ENCODE data around the gene TMEM271.

Gene TMEM271

DNA sequence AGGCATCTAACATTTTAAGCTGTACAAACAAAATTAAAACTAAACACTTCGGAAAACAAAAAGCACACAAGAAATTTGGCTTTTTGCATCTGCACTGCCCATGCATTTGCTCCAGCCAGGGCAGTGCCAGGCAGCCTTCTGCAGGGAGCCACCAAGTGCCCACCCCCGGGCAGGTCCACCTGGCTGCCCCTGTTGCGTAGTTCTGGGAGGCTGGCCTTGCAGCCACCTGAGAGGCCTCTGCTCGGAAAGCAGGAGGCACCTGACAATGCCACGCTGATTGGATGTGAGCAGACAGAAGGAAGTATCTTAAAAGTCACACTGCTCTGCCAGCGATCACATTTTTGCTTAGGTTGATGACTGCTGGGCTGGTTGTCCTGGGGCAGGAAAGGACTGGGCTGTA is 3.5 kb downstream of the TMEM271 start:
- TF ChIP-seq, protein P1, sequence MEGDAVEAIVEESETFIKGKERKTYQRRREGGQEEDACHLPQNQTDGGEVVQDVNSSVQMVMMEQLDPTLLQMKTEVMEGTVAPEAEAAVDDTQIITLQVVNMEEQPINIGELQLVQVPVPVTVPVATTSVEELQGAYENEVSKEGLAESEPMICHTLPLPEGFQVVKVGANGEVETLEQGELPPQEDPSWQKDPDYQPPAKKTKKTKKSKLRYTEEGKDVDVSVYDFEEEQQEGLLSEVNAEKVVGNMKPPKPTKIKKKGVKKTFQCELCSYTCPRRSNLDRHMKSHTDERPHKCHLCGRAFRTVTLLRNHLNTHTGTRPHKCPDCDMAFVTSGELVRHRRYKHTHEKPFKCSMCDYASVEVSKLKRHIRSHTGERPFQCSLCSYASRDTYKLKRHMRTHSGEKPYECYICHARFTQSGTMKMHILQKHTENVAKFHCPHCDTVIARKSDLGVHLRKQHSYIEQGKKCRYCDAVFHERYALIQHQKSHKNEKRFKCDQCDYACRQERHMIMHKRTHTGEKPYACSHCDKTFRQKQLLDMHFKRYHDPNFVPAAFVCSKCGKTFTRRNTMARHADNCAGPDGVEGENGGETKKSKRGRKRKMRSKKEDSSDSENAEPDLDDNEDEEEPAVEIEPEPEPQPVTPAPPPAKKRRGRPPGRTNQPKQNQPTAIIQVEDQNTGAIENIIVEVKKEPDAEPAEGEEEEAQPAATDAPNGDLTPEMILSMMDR (IDR thresholded peaks at IDR 0.05): no peak

DNA sequence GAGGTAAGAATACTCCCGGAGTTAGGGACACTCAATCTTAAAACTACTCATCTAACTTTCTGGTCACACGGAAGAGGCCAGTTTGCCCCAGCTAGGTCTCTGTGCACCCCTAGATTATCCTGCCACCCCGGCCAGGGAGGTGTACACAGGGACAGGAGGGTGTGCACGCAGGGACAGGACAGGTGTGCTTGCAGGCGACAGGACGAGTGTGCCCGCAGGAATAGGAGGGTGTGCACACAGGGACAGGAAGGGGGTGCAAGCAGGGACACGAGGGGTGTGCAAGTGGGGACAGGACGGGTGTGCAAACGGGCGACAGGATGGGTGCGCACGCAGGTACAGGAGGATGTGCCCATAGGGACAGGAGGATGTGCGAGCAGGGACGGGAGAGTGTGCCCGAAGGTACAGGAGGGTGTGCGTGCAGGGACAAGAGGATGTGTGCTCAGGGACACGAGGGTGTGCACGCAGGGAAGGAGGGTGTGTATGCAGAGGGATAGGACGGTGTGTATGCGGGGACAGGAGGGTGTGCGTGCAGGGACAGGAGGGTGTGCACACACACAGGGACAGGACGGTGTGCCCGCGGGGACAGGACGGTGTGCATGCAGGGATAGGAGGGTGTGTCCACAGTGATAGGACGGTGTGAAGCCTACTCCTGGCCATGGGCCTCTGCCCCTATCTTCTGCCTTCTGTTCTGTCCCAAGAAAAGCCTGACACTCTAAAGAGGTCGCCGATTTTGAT is 4.1 kb downstream of the TMEM271 start:
- TF ChIP-seq, protein P1 (IDR thresholded peaks at IDR 0.05): no peak

DNA sequence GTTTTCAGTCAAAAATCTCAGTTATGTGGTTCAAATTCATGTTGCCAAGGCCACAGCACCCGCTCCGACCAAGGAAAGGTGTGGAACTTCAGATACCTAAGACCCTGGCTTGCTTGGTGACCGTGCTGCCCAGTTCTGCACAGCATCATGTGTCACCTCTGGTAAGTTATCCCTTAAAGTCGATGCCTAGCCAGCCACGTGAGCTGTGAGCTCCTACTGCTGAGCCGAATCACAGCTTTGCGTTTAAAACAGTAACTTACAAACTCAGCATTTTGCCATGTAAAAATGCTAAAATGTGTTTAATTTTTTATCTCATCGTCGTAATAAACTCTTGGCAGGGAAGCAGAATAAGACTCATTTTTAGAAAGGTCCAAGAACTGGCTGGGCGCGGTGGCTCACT is 5.3 kb downstream of the TMEM271 start:
- TF ChIP-seq, protein P1 (IDR thresholded peaks at IDR 0.05): no peak

DNA sequence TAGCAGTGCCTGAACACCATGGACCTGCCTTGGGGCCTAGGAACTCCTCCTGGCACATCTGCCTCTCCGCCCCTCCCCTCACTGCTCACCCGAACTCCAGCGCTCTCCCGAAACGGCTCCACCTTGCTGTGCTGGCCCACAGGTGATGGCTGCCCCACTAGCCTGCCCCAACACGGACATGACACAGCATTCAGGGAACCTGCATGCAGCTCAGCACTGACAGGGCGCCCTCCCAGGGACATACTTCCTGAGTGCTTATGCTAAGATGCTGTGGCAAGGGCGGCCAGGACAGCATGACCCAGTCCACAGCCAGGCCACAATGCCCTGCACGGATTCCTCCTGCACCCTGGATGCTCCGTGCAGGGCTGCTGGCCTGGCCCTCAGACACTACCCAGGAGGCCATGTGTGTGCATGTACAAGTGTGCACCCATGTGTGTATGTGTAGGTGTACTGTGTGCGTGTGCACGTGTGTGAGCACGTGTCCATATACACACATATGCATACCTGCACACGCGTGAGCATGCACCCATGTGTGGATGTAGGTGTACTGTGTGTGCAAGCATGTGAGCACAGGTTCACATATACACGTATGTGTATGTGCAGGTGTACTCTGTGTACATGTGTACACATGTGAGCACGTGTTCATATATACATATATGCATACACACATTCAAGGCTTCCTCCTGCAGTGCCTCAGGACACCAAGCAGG is 6.0 kb downstream of the TMEM271 start:
- TF ChIP-seq, protein P1 (IDR thresholded peaks at IDR 0.05): no peak

DNA sequence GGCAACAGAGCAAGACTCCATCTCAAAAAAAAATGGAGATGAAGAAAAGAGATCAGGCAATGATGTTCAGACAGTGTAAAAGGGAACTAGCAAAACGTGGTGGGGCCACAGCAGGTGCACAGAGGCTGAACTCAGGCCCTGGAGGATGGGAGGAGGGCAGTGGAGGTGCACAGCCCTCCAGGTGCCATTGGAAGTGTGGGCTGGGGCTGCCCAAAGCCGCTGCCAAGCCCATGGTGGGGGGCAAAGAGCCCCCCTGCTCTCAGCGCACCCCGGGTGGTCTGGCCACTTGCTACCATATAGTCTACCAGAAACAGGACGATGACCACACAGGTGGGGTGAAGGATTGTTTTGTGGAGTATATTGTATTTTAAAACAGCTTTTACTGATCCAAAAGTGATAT is 7.1 kb downstream of the TMEM271 start:
- TF ChIP-seq, protein P1 (IDR thresholded peaks at IDR 0.05): no peak

DNA sequence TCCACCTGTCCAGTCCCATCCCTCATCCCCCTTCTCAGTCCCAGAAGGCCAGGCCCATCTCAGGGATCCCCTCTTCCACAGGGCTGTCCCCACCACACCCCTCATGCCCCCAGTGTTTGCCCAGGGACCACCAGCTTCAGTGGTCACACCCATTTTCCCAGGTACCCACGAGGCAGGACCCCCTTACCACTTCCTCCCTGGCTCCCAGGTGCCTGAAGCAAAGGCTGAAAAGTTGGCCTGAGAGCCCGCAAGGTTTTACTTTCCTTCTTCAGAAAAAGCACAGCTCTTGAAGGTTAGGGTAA is 7.8 kb downstream of the TMEM271 start:
- TF ChIP-seq, protein P1 (IDR thresholded peaks at IDR 0.05): no peak

DNA sequence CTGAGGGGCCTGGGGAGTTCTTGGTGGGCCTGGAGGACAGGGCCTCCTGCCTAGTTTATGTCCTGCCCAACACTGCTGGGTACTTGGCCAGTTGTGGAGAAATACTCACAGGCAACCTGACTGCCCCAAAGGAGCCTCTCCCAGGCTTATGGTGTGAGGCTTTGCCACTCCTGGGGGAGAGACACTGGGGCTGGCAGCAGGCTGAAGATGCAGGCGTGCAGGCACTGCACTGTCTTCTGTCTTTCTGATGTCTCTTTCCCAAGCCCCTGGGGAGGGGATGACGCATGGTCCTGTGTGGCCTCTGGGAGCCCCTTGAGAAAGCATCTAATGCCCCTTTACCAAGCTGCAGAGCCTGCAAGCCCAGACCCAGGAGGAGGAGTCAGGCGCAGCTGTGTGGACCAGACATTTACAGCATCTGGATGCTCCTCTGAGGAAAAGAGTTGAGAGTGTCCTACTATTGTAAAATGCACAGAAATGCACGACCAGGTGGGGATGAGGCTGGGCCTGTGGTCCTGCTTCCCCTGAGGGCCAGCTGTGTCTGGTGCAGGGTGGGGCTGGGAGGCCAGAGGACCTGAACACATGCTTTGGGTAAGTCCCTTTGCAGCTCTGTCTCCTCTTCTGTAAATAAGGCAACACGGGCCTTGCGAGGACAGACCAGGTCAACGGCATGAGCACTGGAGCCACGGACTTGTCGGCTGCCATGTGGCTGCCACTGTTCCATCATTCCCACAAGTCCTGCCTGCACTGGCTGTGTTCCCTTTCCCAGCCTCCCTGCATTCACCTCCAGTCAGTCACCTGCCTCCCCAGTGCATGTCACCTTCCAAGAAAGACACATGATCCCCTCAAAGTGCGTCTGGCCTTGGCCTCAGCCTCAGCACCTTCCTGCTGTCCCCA is 8.4 kb downstream of the TMEM271 start:
- TF ChIP-seq, protein P1 (IDR thresholded peaks at IDR 0.05): no peak

Data from LNCAP (cell line).